NCI-H1105 (cell line): ENCODE measurements around the gene SPOCK3.
A peak's percentile ranks its signal among the peaks of the same experiment; 100 is the strongest.
"Not testable (repeated sequence)": the region's sequence is repeated elsewhere in the genome, so short reads cannot be mapped to it uniquely, and the experiment has no call there.

Source experiments
- DNase-seq: peaks from one replicate; lab custom pipeline; 2025; lab: John Stamatoyannopoulos, UW

Gene SPOCK3

GRCh38 chr4:167234316-167234881 lies at the start of gene SPOCK3:
SPOCK3 (minus strand) TSS chr4:167234494.
- DNase-seq: peak; percentile 33

GRCh38 chr4:167282171-167282864 lies 48.0 kb upstream of the SPOCK3 start:
- DNase-seq: no peak

GRCh38 chr4:167281545-167281944 lies 47.3 kb upstream of the SPOCK3 start:
- DNase-seq: not testable (repeated sequence)

GRCh38 chr4:167274351-167274750 lies 40.1 kb upstream of the SPOCK3 start:
- DNase-seq: no peak

GRCh38 chr4:167265231-167265630 lies 30.9 kb upstream of the SPOCK3 start:
- DNase-seq: no peak

- no peak for DNase-seq
These were observed 14.0 kb upstream of the SPOCK3 start for GRCh38 chr4:167248271-167248670.

GRCh38 chr4:167239627-167240026 lies 5.3 kb upstream of the SPOCK3 start:
- no peak for DNase-seq

- no peak for DNase-seq
These were observed 3.9 kb upstream of the SPOCK3 start for GRCh38 chr4:167238226-167238625.

GRCh38 chr4:167233685-167234315 lies 494 bp downstream of the SPOCK3 start:
- no peak for DNase-seq

- no peak for DNase-seq
These were observed 1.2 kb downstream of the SPOCK3 start for GRCh38 chr4:167232805-167233684.

GRCh38 chr4:167230744-167231143 lies 3.5 kb downstream of the SPOCK3 start:
- DNase-seq: no peak

GRCh38 chr4:167222099-167222498 lies 12.2 kb downstream of the SPOCK3 start:
- DNase-seq: no peak

GRCh38 chr4:167221084-167221483 lies 13.2 kb downstream of the SPOCK3 start:
- no peak for DNase-seq

- peak; percentile 37 for DNase-seq
These were observed 16.2 kb downstream of the SPOCK3 start for GRCh38 chr4:167218022-167218608.

GRCh38 chr4:167216783-167217182 lies 17.5 kb downstream of the SPOCK3 start:
- no peak for DNase-seq

GRCh38 chr4:167210166-167210565 lies 24.1 kb downstream of the SPOCK3 start:
- no peak for DNase-seq

GRCh38 chr4:167196344-167197012 lies 37.8 kb downstream of the SPOCK3 start:
- DNase-seq: no peak

- DNase-seq: no peak
These were observed 43.9 kb downstream of the SPOCK3 start for GRCh38 chr4:167190379-167190778.

- DNase-seq: no peak
These were observed 48.8 kb downstream of the SPOCK3 start for GRCh38 chr4:167185465-167185864.

- DNase-seq: no peak
These were observed 51.3 kb downstream of the SPOCK3 start for GRCh38 chr4:167183036-167183435.

GRCh38 chr4:167177925-167178324 lies 56.4 kb downstream of the SPOCK3 start:
- DNase-seq: no peak
